ENCODE results near the gene TENM3. TPM values are rescaled to one million over a fixed set of nuclear protein-coding genes. Genes with fewer than 3 reads are reported as not detected.

Gene TENM3
- total and polyA plus RNA-seq, 5 donors from 2014 or later = not detected

DNA sequence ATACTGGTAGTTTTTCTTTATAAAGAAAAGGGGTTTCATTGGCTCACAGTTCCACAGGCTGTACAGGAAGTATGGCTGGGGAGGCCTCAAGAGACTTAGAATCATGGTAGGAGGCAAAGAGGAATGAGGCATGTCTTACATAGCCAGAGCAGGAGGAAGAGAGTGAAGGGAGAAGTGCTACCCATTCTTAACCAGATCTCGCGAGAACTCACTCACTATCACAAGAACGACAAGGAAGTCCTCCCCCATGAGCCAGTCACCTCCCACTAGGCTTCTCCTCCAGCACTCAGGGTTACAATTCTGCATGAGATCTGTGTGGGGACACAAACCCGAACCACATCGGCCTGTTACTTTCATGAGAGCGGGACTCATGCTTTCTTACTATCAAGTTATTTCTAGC is 240.5 kb downstream of the TENM3 start:
- no peak overlapping the region for H3K27ac Mint-ChIP-seq
- H3K27me3 Mint-ChIP-seq = no peaks in the 10 kb centered on the region
- no peaks in the 10 kb centered on the region for H3K4me1 ChIP-seq (ENCODE audit: control insufficient read depth, insufficient read depth, low read length, poor library complexity, severe bottlenecking)
- no peaks in the 10 kb centered on the region for H3K36me3 Mint-ChIP-seq
- peaks cover 0 to 2% (median 0%) of the 10 kb centered on the region in 7 donors for H3K9me3 Mint-ChIP-seq
- no peaks in the 10 kb centered on the region for H3K27me3 ChIP-seq (ENCODE audit: control insufficient read depth, insufficient read depth, low read length)
- no peaks in the 10 kb centered on the region for H3K9me3 ChIP-seq (ENCODE audit: control insufficient read depth in 2 of 2, low read length in 2 of 2)
- H3K4me3 ChIP-seq (ENCODE audit: low read depth, low read length) = no peak overlapping the region
- ATAC-seq (ENCODE audit: low read depth in 2 of 2) (no peak), DNase-seq (no peak)
- H3K27ac ChIP-seq (ENCODE audit: insufficient read depth, low read length, poor library complexity, severe bottlenecking) = no peak overlapping the region
- no peaks in the 10 kb centered on the region for H3K4me1 Mint-ChIP-seq
- no peaks in the 10 kb centered on the region for H3K36me3 ChIP-seq (ENCODE audit: control insufficient read depth, insufficient read depth, low read length)
- no peak overlapping the region for H3K4me3 Mint-ChIP-seq

DNA sequence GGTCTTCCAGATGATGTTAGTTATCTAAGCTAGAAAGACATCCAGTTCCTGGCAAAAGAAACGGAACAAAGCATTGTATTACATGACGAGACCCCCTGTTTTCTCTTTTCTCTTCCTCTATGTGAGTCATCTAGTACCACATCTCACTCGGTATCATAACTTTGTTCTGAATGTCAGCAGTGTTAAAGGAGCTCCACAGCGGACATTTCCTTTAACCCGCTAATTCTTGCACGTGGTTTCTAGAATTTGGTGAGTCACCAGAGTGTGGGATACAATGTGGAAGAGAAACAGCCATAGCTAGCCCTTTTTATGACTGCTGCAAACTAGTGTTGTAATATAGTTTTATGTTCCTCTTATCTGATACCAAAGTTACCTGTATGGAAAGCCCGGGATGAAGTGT is 243.7 kb downstream of the TENM3 start:
- H3K36me3 ChIP-seq (ENCODE audit: control insufficient read depth, insufficient read depth, low read length) = no peaks in the 10 kb centered on the region
- DNase-seq (no peak), ATAC-seq (ENCODE audit: low read depth in 2 of 2) (no peak)
- no peak overlapping the region for H3K27ac ChIP-seq (ENCODE audit: insufficient read depth, low read length, poor library complexity, severe bottlenecking)
- H3K27me3 ChIP-seq (ENCODE audit: control insufficient read depth, insufficient read depth, low read length) = no peaks in the 10 kb centered on the region
- Mint-ChIP-seq H3K36me3 (no peaks in the 10 kb centered on the region), H3K27me3 (no peaks in the 10 kb centered on the region), H3K4me1 (no peaks in the 10 kb centered on the region), H3K27ac (no peak overlapping the region), H3K4me3 (no peak overlapping the region), H3K9me3 (peaks cover 0 to 2% (median 0%) of the 10 kb centered on the region in 7 donors)
- no peak overlapping the region for H3K4me3 ChIP-seq (ENCODE audit: low read depth, low read length)
- no peaks in the 10 kb centered on the region for H3K4me1 ChIP-seq (ENCODE audit: control insufficient read depth, insufficient read depth, low read length, poor library complexity, severe bottlenecking)
- H3K9me3 ChIP-seq (ENCODE audit: control insufficient read depth in 2 of 2, low read length in 2 of 2) = no peaks in the 10 kb centered on the region

DNA sequence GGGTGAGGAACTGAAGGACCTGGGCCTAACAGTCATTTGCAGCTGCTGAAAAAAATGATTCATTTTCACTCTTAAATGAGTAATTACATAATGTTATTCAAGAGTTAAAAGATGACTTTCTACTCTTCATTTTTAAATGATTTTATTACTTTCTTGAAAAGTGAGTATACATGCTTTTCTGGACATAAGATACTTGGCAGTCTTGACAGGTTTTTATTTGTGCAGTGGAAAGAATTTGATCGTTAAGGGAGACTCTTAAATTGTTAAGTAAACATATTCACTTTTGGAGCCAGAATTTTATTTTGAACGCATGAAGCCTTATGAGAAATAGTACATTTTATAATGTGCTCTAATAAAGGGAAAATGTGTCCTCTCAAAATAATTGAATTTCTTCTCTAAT is 245.7 kb downstream of the TENM3 start:
- Histone ChIP-seq H3K36me3 (ENCODE audit: control insufficient read depth, insufficient read depth, low read length) (no peaks in the 10 kb centered on the region), H3K27ac (ENCODE audit: insufficient read depth, low read length, poor library complexity, severe bottlenecking) (no peak overlapping the region), H3K9me3 (ENCODE audit: control insufficient read depth in 2 of 2, low read length in 2 of 2) (no peaks in the 10 kb centered on the region), H3K4me3 (ENCODE audit: low read depth, low read length) (no peak overlapping the region), H3K4me1 (ENCODE audit: control insufficient read depth, insufficient read depth, low read length, poor library complexity, severe bottlenecking) (no peaks in the 10 kb centered on the region), H3K27me3 (ENCODE audit: control insufficient read depth, insufficient read depth, low read length) (no peaks in the 10 kb centered on the region)
- ATAC-seq (ENCODE audit: low read depth in 2 of 2) (no peak), DNase-seq (no peak)
- Mint-ChIP-seq H3K27me3 (no peaks in the 10 kb centered on the region), H3K4me3 (no peak overlapping the region), H3K4me1 (peaks cover 0 to 2% (median 0%) of the 10 kb centered on the region in 4 donors), H3K27ac (no peak overlapping the region), H3K9me3 (peaks cover 0 to 2% (median 0%) of the 10 kb centered on the region in 7 donors), H3K36me3 (no peaks in the 10 kb centered on the region)

DNA sequence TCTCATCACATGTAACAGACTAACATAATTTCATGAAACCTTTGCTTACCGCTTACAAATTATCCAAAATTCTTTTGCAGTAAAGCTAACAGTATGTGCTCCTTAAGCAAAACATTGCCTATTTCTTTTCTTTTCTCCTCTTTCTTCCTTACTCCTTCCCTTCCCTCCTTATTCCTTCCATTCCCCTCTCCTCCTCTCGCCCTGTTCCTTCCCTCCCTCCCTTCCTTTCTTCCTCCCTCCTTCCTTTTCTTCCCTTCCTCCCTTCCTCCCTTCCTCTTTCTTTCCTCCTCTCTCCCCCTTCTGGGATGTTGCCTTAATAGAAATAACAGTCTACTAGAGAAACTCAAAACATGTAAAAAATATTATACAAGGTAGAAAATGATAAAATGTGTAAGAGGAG is 246.4 kb downstream of the TENM3 start:
- Mint-ChIP-seq H3K27ac (no peak overlapping the region), H3K27me3 (no peaks in the 10 kb centered on the region), H3K4me1 (peaks cover 0 to 2% (median 0%) of the 10 kb centered on the region in 4 donors), H3K4me3 (no peak overlapping the region), H3K9me3 (peaks cover 0 to 4% (median 0%) of the 10 kb centered on the region in 7 donors), H3K36me3 (no peaks in the 10 kb centered on the region)
- H3K27me3 ChIP-seq (ENCODE audit: control insufficient read depth, insufficient read depth, low read length) = no peaks in the 10 kb centered on the region
- H3K4me3 ChIP-seq (ENCODE audit: low read depth, low read length) = no peak overlapping the region
- no peak for DNase-seq
- no peak overlapping the region for H3K27ac ChIP-seq (ENCODE audit: insufficient read depth, low read length, poor library complexity, severe bottlenecking)
- ATAC-seq (ENCODE audit: low read depth in 2 of 2) = no peak
- no peaks in the 10 kb centered on the region for H3K36me3 ChIP-seq (ENCODE audit: control insufficient read depth, insufficient read depth, low read length)
- no peaks in the 10 kb centered on the region for H3K9me3 ChIP-seq (ENCODE audit: control insufficient read depth in 2 of 2, low read length in 2 of 2)
- H3K4me1 ChIP-seq (ENCODE audit: control insufficient read depth, insufficient read depth, low read length, poor library complexity, severe bottlenecking) = no peaks in the 10 kb centered on the region

DNA sequence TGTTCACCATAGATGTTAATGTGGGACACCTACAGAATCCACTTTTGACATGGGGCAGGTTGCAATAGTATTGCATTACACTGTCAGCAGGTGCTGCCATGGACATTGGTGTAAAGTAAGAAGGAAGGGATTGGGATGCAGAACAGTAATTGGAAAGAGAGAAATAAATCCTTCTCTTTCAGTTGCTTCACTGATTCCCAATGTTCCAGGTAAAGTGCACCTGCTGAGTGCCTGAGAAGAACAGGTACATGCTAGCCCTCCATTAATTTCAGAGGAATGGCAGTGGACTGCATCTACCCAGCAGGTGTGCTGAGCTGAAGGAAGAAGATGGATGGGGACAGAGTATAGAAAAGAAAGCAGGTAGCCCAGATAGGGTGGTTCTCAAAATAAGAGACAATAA is 248.5 kb downstream of the TENM3 start:
- peaks cover 0 to 2% (median 0%) of the 10 kb centered on the region in 4 donors for H3K4me1 Mint-ChIP-seq
- no peaks in the 10 kb centered on the region for H3K27me3 ChIP-seq (ENCODE audit: control insufficient read depth, insufficient read depth, low read length)
- H3K9me3 Mint-ChIP-seq = peaks cover 0 to 4% (median 0%) of the 10 kb centered on the region in 7 donors
- no peaks in the 10 kb centered on the region for H3K4me1 ChIP-seq (ENCODE audit: control insufficient read depth, insufficient read depth, low read length, poor library complexity, severe bottlenecking)
- H3K27ac ChIP-seq (ENCODE audit: insufficient read depth, low read length, poor library complexity, severe bottlenecking) = no peak overlapping the region
- DNase-seq (no peak), ATAC-seq (ENCODE audit: low read depth in 2 of 2) (no peak)
- H3K27ac Mint-ChIP-seq = no peak overlapping the region
- H3K4me3 Mint-ChIP-seq = no peak overlapping the region
- H3K36me3 ChIP-seq (ENCODE audit: control insufficient read depth, insufficient read depth, low read length) = no peaks in the 10 kb centered on the region
- H3K4me3 ChIP-seq (ENCODE audit: low read depth, low read length) = no peak overlapping the region
- no peaks in the 10 kb centered on the region for H3K36me3 Mint-ChIP-seq
- H3K27me3 Mint-ChIP-seq = no peaks in the 10 kb centered on the region
- H3K9me3 ChIP-seq (ENCODE audit: control insufficient read depth in 2 of 2, low read length in 2 of 2) = no peaks in the 10 kb centered on the region

DNA sequence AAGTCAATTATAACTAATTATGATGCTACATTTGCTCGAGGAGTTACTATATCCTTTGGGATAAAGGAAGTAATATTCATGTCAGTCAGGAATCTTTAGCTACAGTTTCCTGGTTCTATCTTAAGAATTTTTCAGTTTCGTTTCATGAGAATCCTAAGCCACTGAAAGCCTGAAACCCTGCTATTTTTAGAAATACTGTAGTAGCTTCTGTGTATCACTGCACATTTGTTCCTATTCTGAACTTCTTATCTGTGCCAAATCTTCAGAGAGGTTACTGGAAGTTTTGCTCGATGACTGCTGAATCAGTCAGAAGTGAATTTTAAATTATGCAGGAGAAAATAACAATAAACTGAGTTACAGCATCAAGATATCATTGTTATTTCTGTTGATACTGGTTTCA is 249.2 kb downstream of the TENM3 start:
- ATAC-seq (ENCODE audit: low read depth in 2 of 2) (no peak), DNase-seq (no peak)
- no peaks in the 10 kb centered on the region for H3K9me3 ChIP-seq (ENCODE audit: control insufficient read depth in 2 of 2, low read length in 2 of 2)
- H3K36me3 Mint-ChIP-seq = no peaks in the 10 kb centered on the region
- no peaks in the 10 kb centered on the region for H3K27me3 Mint-ChIP-seq
- H3K27me3 ChIP-seq (ENCODE audit: control insufficient read depth, insufficient read depth, low read length) = no peaks in the 10 kb centered on the region
- H3K4me3 ChIP-seq (ENCODE audit: low read depth, low read length) = no peak overlapping the region
- H3K36me3 ChIP-seq (ENCODE audit: control insufficient read depth, insufficient read depth, low read length) = no peaks in the 10 kb centered on the region
- H3K4me1 ChIP-seq (ENCODE audit: control insufficient read depth, insufficient read depth, low read length, poor library complexity, severe bottlenecking) = no peaks in the 10 kb centered on the region
- H3K4me1 Mint-ChIP-seq = peaks cover 0 to 2% (median 0%) of the 10 kb centered on the region in 4 donors
- H3K4me3 Mint-ChIP-seq = no peak overlapping the region
- no peak overlapping the region for H3K27ac Mint-ChIP-seq
- H3K9me3 Mint-ChIP-seq = peaks cover 0 to 4% (median 0%) of the 10 kb centered on the region in 7 donors
- no peak overlapping the region for H3K27ac ChIP-seq (ENCODE audit: insufficient read depth, low read length, poor library complexity, severe bottlenecking)

DNA sequence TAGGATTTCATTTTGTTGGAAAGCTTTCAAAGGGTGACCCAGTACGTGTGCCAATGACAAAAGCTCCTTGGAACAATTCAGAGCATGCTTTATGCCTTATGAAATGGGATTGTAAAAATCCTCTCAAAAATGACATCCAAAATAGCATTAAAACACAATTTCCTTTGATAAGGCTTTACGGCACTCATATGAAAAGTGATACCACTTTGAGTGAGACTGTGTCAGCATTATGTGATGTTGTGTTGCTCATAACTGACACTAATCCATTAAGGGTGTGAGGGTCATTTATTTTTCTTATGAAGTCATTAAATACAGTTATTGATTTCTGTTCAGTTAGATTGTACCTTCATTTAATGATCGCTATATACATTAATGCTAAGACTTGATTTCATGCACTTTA is 250.2 kb downstream of the TENM3 start:
- no peak for DNase-seq
- no peaks in the 10 kb centered on the region for H3K9me3 ChIP-seq (ENCODE audit: control insufficient read depth in 2 of 2, low read length in 2 of 2)
- Mint-ChIP-seq H3K27me3 (no peaks in the 10 kb centered on the region), H3K36me3 (no peaks in the 10 kb centered on the region), H3K9me3 (peaks cover 0 to 1% (median 0%) of the 10 kb centered on the region in 7 donors), H3K27ac (no peak overlapping the region), H3K4me3 (no peak overlapping the region), H3K4me1 (peaks cover 0 to 2% (median 0%) of the 10 kb centered on the region in 4 donors)
- no peaks in the 10 kb centered on the region for H3K36me3 ChIP-seq (ENCODE audit: control insufficient read depth, insufficient read depth, low read length)
- no peak for ATAC-seq (ENCODE audit: low read depth in 2 of 2)
- H3K4me3 ChIP-seq (ENCODE audit: low read depth, low read length) = no peak overlapping the region
- H3K27ac ChIP-seq (ENCODE audit: insufficient read depth, low read length, poor library complexity, severe bottlenecking) = no peak overlapping the region
- H3K4me1 ChIP-seq (ENCODE audit: control insufficient read depth, insufficient read depth, low read length, poor library complexity, severe bottlenecking) = no peaks in the 10 kb centered on the region
- no peaks in the 10 kb centered on the region for H3K27me3 ChIP-seq (ENCODE audit: control insufficient read depth, insufficient read depth, low read length)

DNA sequence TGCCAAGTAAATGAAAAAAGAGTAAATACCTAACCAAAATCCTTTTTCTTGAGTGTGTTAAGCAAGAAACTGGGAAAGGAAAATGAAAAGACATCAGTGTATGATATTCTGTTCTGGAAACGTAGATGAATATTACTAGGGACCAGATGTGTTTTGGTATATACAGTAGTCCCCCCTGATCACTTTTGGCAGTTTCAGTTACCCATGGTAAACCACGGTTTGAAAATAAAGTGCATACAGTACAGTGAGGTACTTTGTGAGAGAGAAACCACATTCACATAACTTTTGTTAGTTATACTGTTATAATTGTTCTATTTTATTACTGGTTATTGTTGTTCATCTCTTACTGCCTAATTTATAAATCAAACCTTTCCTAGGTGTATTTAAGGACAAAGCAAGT is 250.9 kb downstream of the TENM3 start:
- Mint-ChIP-seq H3K27me3 (no peaks in the 10 kb centered on the region), H3K27ac (no peak overlapping the region), H3K4me3 (no peak overlapping the region), H3K9me3 (peaks cover 0 to 1% (median 0%) of the 10 kb centered on the region in 7 donors), H3K4me1 (peaks cover 0 to 2% (median 0%) of the 10 kb centered on the region in 4 donors), H3K36me3 (no peaks in the 10 kb centered on the region)
- DNase-seq (no peak), ATAC-seq (ENCODE audit: low read depth in 2 of 2) (no peak)
- Histone ChIP-seq H3K9me3 (ENCODE audit: control insufficient read depth in 2 of 2, low read length in 2 of 2) (no peaks in the 10 kb centered on the region), H3K4me3 (ENCODE audit: low read depth, low read length) (no peak overlapping the region), H3K4me1 (ENCODE audit: control insufficient read depth, insufficient read depth, low read length, poor library complexity, severe bottlenecking) (no peaks in the 10 kb centered on the region), H3K27me3 (ENCODE audit: control insufficient read depth, insufficient read depth, low read length) (no peaks in the 10 kb centered on the region), H3K36me3 (ENCODE audit: control insufficient read depth, insufficient read depth, low read length) (no peaks in the 10 kb centered on the region), H3K27ac (ENCODE audit: insufficient read depth, low read length, poor library complexity, severe bottlenecking) (no peak overlapping the region)
